Chondrocyte (in vitro differentiated cells): ENCODE measurements around the gene GSTO1. TPM values are rescaled to one million over a fixed set of nuclear protein-coding genes. Genes with fewer than 3 reads are reported as not detected.

Source experiments
- DNase-seq: peaks from one replicate; pipeline ENCODE4 v3.0.0; 2021; ENCODE audit warnings: mixed read lengths, low spot score
- H3K27ac Mint-ChIP-seq: one replicate; pipeline ENCODE4 v1.8.0; 2021; ENCODE audit warnings: mild to moderate bottlenecking, moderate library complexity, mixed read lengths; ENCODE audit not compliant: unreplicated experiment
- H3K27me3 Mint-ChIP-seq: 2 replicates; pipeline ENCODE4 v1.8.0; 2021; ENCODE audit warnings: low read depth, mixed read lengths
- H3K36me3 Mint-ChIP-seq: 2 replicates; pipeline ENCODE4 v1.8.0; 2021; ENCODE audit warnings: low read depth, mixed read lengths
- H3K4me1 Mint-ChIP-seq: 2 replicates; pipeline ENCODE4 v1.8.0; 2021; ENCODE audit warnings: low read depth, mild to moderate bottlenecking, mixed read lengths
- H3K4me3 Mint-ChIP-seq: one replicate; pipeline ENCODE4 v1.8.0; 2021; ENCODE audit warnings: mild to moderate bottlenecking, moderate library complexity, mixed read lengths; ENCODE audit not compliant: unreplicated experiment
- H3K9me3 Mint-ChIP-seq: 2 replicates; pipeline ENCODE4 v1.8.0; 2021; ENCODE audit warnings: low read depth, mixed read lengths
- CTCF ChIP-seq: fragments of 200-600 bp; sonication (generic); IDR thresholded peaks from 2 replicates; pipeline ENCODE4 v1.5.0; 2021; ENCODE audit warnings: antibody characterized with exemption, mild to moderate bottlenecking, moderate library complexity
- total RNA-seq: library from RNA; stranded (reverse); gene quantifications from 3 replicates; pipeline ENCODE4 v1.2.1, GENCODE V29; 2021

GSTO1 gene
- total RNA-seq, 1 donor from 2014 or later, result 57.0 TPM

- Mint-ChIP-seq H3K9me3 (peaks cover 11% of the 10 kb centered on the region), H3K27me3 (no peaks in the 10 kb centered on the region), H3K36me3 (no peaks in the 10 kb centered on the region), H3K27ac (no peak overlapping the region), H3K4me3 (no peak overlapping the region), H3K4me1 (peaks cover 11% of the 10 kb centered on the region)
- TF ChIP-seq CTCF, result no peak
- no peak for DNase-seq
Measured at GRCh38 chr10:104250371-104250770, 4.3 kb upstream of the GSTO1 start.

GRCh38 chr10:104251443-104251842, 3.2 kb upstream of the GSTO1 start:
- no peak for TF ChIP-seq CTCF
- H3K36me3 Mint-ChIP-seq, result no peaks in the 10 kb centered on the region
- H3K27me3 Mint-ChIP-seq, result no peaks in the 10 kb centered on the region
- H3K4me3 Mint-ChIP-seq, result no peak overlapping the region
- peaks cover 11% of the 10 kb centered on the region for H3K9me3 Mint-ChIP-seq
- H3K4me1 Mint-ChIP-seq, result peaks cover 21% of the 10 kb centered on the region
- no peak for DNase-seq
- no peak overlapping the region for H3K27ac Mint-ChIP-seq

- Mint-ChIP-seq H3K27ac (no peak overlapping the region), H3K27me3 (no peaks in the 10 kb centered on the region), H3K36me3 (no peaks in the 10 kb centered on the region), H3K4me1 (peaks cover 29% of the 10 kb centered on the region), H3K4me3 (no peak overlapping the region), H3K9me3 (peaks cover 2% of the 10 kb centered on the region)
- no peak for TF ChIP-seq CTCF
- no peak for DNase-seq
Measured at GRCh38 chr10:104252368-104252767, 2.3 kb upstream of the GSTO1 start.

GRCh38 chr10:104253106-104253505, 1.6 kb upstream of the GSTO1 start:
- DNase-seq, result no peak
- Mint-ChIP-seq H3K4me3 (peak overlapping the region; percentile 20), H3K27ac (no peak overlapping the region), H3K4me1 (peaks cover 32% of the 10 kb centered on the region), H3K27me3 (no peaks in the 10 kb centered on the region), H3K9me3 (no peaks in the 10 kb centered on the region), H3K36me3 (peaks cover 3% of the 10 kb centered on the region)
- no peak for TF ChIP-seq CTCF

- Mint-ChIP-seq H3K9me3 (no peaks in the 10 kb centered on the region), H3K27me3 (no peaks in the 10 kb centered on the region), H3K36me3 (peaks cover 8% of the 10 kb centered on the region), H3K4me1 (peaks cover 37% of the 10 kb centered on the region), H3K27ac (peak overlapping the region; percentile 96), H3K4me3 (peak overlapping the region; percentile 91)
- no peak for DNase-seq
- TF ChIP-seq CTCF, result no peak
Measured at GRCh38 chr10:104253606-104254410, 884 bp upstream of the GSTO1 start.
